GM21367 (cell line): ENCODE measurements around the gene GTF3C4.
"Not testable (repeated sequence)": the region's sequence is repeated elsewhere in the genome, so short reads cannot be mapped to it uniquely, and the experiment has no call there.

Experiments used
- ATAC-seq: cut with Tn5 transposase; IDR thresholded peaks from one replicate; pipeline ENCODE4 v1.9.1; 2021; ENCODE audit not compliant: unreplicated experiment

GTF3C4 gene

DNA sequence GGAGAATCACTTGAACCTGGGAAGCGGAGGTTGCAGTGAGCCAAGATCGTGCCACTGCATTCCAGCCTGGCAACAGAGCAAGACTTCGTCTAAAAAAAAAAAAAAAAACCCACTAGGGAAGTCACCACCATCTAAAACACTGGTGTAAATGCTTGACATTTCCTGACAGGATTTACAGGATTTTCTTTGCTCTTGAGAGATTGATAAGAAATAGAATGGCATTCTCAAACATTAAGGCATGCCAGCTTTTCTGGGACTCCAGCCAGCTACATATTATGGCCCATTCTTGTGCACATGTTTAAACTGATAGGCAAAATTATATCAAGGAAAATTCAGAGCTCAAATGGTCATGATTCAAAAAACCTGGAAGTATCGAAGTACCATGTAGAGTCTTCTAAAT is 28.7 kb downstream of the GTF3C4 start:
- ATAC-seq = no peak

DNA sequence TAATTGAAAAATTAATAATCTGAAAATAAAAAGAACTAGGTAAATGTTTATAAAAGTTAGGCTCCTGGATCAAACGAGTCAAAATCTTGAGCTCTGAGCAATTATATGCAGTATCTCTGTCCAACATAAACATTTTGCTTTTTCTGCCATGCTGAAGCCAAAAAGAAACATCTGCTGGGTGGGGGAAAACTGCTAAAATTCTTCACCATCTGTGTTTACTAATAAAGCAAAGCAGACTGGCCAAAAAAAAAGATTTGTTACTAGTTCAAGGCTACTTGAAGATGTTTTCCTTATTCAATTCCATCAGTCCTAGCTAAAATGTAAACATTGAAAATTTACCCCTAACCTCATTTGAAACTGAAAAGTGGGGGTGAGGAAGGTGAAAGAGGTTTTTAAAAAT is 29.7 kb downstream of the GTF3C4 start:
- ATAC-seq = no peak

DNA sequence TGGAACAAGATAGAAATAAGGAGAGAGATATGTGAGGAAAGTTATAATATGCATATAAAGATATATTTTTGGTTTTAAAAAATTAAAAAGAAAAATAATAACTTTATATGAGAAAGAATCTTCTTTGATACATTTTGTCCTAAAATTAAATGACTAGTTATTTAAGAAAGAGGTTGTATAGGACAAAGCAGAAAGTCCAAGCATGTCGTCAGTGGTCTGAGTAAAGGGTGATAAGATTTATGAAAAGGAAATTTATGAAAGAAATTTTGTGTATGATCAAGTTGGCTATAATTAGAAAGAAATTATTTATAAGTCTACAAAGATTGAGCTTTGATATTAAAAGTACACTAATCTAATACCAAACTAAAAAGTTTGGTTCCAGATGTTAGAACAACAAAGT is 32.0 kb downstream of the GTF3C4 start:
- no peak for ATAC-seq

DNA sequence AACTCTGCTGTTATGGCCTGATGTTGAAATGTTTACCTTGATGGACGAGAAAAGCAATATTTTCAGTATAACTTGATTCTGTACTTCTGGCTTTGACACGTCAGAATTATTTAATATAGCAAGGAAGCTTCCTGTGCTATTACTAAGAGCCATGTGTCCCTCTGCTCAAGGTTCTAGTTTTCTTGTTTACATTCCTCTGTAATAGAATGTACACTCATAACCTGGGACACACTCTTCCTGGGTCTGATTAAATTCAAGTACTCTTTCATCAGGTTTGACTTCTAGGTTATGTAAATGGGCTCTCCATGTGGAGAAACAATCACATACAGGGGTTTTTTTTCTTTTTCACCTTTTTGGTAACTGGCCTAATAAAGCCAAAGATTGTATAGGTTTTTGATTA is 33.1 kb downstream of the GTF3C4 start:
- ATAC-seq = no peak

DNA sequence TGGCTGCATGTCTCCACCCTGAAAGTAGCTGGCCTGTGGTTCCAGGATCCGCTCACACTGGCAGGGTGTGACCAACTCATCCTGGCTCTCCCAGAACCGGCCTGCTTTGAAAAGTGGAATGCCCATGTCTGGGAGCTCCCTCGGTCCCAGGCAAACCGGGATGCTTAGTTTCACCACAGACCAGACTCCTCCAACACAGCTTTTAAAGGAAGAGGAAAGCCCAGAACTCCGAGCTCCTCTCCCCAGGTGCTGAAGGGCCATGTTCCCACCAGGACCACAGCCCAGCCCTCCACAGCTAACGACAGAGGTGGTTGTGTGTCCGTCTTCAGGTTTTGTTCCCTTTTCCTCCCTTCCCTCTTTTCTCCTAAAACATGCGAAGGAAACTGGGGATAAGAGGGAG is 38.0 kb downstream of the GTF3C4 start:
- ATAC-seq = no peak

DNA sequence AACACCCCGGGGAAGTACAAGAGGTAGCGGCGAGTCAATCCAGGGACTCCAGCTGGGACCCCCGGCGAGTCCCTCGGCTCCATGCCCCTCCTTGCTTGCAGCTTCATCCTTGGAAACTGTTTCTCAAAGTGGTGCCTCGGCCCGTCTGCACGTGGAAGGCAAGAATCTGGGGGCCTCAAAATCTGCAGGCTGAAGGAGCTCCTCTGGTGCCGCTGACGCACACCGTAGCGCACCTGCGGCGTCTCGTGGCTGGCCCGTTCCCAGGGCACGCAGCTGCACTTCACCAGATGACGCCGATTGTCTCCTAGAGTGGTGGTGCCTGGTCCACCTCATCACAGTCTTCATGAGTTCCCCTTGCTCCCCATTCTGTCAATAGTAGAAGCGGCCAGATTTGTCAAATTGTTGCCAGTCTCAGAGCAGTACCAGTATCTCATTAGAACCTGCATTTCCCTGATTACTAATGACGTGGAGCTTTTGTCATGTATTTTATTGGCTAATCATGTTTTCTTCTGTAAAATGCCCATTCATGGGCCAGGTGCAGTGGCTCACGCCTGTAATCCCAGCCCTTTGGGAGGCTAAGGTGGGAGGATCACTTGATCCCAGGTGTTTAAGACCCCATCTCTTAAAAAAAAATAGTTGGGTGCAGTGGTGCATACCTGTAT is 38.6 kb downstream of the GTF3C4 start:
- no peak for ATAC-seq

DNA sequence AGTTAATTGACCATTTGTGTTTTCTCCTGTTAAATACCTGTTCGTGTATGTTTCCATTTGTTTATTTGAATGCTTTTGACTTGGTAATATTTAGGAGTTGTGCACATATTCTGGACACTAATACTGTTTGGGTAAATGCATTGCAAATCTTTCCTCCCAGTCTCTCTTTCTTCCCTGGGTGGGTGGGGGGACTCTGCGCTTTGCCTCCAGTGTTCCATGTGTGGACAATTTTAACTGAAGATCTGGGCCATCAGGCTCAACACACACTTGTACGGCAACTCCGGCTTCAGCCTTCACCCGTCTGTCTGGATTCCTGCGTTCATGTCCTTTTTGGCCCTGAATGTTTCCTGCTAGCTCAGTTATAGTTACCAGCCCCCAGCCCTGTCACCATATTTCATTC is 40.1 kb downstream of the GTF3C4 start:
- no peak for ATAC-seq

DNA sequence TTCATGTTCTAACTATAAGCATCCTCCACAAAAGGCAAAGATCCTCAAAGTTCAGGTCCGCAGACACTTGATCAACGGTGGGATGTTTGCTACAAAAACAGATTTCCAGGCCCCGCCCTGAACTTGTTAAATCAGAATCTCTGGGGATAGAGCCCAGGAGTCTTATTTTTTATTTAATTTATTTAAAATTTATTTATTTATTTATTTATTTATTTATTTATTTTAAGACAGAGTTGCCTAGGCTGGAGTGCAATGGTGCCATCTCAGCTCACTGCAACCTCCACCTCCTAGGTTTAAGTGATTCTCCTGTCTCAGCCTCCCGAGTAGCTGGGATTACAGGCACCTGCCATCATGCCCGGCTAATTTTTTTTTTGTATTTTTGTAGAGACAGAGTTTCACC is 40.9 kb downstream of the GTF3C4 start:
- ATAC-seq = not testable (repeated sequence)

DNA sequence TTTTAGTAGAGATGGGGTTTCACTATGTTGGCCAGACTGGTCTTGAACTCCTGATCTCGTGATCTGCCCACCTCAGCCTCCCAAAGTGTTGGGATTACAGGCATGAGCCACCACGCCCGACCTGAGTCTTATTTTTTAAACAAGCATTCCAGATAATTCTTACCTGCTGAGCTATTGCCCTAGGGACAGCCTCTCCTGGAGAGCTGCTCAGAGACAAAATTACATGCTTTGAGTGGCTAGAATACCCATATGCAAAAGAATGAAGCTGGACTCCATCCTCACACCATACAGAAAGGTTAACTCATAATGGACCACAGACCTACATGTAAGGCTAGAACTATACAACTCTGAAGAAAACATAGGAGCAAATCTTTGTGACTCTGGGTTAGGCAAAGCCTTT is 41.6 kb downstream of the GTF3C4 start:
- no peak for ATAC-seq

DNA sequence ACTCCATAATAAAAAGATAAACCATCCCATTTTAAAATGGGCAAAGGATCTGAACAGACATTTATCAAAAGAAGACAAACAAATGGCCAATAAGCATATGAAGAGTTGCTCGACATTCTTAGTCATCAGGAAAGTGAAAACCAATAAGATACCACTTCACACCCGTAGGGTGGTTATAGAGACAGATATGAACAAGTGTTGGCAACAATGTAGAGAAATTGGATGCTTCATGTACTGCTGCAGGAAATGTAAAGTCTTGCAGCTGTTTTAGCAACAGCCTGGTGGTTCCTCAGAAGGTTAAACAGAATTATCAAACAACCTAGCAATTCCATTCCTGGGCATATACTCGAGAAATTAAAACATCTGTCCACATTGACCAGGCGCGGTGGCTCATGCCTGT is 42.5 kb downstream of the GTF3C4 start:
- no peak for ATAC-seq

DNA sequence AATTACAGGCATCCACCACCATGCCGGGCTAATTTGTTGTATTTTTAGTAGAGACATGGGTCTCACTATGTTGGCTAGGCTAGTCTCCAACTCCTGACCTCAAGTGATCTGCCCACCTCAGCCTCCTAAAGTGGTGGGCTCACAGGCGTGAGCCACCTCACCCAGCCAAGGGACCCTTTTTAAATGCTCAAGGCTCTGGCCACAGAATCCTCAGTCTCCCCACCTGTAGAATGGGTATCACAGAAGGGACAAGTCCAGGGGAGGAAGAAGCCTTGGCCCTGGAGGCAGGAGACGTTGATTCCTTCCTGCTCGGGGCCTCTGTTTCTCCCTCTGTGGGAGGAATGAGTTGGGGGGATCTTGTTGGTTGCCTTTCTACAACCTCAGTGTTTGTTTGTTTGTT is 45.7 kb downstream of the GTF3C4 start:
- ATAC-seq = no peak

DNA sequence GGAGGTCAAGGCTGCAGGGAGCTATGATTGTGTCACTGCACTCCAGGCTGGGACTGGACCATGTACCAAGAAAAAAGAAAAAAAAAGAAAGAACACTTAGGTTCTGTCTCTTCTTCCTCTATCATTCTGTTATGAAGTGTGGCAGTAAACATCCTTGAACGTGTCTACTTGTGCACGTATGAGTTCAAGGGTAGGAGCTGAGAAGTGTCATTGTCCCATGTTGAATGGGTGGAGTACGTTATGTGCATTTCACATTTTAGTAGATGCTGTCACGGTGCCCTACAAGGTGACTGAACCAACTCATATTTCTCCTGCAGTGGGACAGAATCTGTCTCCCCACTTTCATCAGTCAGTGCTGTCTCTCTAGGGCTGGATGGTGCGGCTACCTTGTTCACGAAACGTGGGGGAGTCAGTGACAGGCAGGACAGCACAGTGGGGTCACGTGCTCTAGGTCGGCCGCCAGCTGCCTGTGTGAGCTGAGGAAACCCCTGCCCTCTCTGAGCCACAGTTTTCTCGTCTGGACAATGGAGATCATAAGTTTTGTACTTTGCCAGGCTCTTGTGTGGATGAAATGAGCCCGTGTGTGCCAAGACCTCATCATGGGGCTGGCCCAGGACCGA is 47.2 kb downstream of the GTF3C4 start:
- no peak for ATAC-seq

DNA sequence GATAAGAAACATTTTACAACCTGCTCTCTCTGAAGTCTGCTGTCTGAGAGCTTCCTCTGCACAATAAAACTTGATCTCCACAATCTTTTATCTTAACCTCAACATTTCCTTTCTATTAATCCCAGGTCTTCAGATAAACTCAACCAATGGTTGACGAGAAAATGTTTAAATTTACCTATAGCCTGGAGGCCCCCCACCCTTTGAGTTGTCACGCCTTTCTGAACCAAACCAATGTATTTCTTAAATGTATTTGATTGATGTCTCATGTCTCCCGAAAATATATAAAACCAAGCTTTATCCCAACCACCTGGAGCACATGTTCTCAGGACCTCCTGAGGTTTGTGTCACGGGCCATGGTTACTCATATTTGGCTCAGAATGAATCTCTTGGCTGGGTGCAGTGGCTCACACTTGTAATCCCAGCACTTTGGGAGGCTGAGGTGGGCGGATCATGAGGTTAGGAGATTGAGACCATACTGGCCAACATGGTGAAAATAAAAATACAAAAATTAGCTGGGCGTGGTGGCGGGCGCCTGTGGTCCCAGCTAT is 48.2 kb downstream of the GTF3C4 start:
- ATAC-seq = not testable (repeated sequence)

DNA sequence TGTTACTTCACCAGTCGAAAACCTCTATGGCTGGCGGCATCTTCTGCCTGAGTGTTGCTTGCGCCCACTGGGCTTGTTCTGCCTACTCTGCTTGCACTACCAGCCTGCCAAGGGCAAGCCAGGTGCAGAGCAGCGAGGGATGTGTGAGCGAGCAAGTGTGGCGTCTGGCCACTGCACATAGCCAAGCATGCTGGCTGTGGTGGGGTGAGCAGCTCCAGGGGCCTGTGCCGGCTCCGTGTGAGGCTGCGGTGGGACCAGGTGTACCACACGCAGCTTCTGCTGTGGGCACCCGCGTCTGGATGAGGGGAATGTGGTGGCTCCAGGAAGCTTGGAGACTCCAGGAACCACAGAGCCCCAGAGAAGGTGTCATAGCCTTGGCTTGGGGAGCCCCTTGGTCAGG is 51.4 kb downstream of the GTF3C4 start:
- no peak for ATAC-seq

DNA sequence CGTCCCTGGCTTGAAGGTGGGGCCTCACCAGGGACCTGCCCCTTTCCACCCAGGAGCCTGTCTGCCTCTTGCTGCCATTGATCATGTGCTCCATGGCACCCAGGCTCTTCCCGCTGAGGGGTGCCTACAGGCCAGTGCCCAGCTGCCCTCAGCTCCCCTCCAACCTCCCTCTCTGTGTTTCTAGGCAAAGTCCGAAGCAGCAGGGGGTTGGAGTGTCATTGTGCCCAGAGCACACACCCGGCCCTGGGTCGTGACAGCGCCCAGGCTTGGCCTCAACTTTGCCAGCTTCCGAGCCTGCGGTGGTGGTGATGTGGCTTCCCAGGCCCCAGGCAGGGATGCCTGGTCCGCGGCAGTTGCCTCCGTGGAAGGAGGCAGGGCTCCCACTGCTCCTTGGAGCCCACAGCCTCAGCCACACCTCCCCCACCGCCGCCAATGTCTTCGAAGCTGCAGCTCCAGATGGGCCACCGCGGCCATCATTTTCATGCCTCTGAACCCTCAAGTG is 52.4 kb downstream of the GTF3C4 start:
- no peak for ATAC-seq

DNA sequence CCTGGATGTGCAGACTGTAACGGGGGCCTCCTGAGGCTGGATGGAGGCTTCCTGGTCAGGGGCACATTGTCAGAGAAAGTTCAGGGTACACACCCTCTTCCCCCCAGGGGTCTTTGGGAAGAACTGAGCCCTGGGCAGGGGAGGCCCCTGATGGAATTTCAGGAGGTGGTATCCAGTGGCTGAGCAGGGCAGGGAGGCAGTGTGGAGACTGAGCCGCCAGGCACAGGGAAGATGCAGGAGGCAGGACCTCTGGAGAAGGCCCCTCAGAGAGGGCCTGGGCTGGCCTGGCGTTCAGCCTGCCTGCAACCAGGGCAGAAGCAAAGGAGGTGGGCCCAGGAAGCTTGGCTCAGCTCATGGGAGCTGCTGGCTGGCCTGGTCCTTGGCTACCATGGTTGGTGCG is 53.5 kb downstream of the GTF3C4 start:
- ATAC-seq = no peak

DNA sequence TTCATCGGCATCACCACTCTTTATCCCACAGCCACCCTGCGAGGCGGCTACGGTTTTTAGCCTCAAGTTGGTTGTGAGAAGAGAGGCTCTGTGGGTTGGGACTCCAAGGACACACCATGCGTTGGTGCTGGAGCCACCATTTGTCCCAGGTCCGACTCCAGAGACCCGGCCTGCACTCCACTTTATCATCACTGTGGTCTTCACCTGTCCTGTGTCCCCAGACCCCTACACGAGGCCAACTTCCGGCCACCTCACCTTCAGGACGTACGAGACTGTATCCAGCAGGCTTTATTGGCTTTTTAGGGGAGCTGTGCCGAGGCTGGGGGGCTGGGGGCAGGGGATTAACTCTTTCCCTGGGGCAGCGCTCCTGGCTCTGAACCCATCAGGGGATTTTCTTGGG is 55.0 kb downstream of the GTF3C4 start:
- no peak for ATAC-seq

DNA sequence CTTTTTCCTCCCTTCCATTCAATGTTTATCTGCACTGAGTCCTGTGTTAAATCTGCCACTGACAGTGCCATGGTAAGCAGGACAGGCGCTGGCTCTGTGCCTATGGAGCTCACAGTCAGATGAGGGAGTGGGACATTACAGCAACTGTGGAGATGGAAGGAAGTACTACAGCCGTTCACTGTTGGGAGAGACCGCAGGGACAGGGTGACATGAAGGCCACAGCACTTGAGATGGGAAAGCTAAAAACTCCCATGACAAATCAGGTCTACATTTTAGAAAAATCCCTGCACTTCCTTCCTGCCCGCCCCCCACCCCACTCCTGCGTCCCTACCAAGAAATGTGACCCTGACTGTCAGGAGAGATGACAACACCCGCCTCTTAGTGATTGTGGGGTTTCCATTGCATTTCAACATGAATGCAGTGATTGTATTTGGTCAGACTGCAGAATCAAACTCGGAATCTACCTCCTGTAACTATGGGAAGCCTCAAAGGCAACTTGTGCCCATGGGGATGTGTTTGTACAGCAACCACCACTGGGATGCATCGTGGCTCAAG is 56.4 kb downstream of the GTF3C4 start:
- ATAC-seq = no peak

DNA sequence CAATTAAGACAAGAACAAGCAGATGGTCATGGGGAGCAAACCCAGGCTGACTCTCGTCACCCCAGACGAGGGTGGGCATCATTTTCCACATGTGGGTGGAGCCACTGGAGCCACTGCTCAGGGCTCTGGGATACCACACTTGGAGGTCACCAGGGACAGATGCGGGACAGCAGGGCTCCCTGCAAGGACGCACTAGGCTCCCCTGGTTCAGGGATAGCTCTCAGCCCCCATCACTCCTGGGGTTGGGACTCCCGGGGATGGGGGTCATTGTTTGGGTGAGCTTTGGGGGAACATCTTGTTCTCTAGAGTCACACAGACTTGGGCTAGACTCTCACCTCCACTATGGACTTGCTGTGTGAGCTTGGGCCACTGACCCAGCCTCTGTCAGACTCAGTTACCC is 57.8 kb downstream of the GTF3C4 start:
- ATAC-seq = no peak

DNA sequence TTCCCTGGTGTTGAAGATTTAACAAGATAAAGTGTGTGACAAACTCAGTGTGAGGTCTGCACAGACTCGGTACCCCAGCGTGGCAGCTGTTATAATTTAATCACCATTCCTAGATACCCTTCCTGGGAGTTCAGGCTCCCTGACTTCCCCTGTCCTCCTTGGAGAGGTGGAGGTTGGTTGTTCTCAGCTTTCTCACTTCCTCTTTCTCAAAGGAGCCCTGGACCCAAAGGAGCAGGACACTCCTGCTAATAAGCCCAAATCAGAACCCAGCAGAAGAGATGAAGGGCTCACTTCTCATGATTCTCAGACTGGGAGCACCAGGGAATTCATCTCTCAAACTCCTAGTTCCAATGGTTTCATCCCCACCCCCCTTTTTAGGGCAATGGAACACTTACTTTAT is 58.2 kb downstream of the GTF3C4 start:
- no peak for ATAC-seq

DNA sequence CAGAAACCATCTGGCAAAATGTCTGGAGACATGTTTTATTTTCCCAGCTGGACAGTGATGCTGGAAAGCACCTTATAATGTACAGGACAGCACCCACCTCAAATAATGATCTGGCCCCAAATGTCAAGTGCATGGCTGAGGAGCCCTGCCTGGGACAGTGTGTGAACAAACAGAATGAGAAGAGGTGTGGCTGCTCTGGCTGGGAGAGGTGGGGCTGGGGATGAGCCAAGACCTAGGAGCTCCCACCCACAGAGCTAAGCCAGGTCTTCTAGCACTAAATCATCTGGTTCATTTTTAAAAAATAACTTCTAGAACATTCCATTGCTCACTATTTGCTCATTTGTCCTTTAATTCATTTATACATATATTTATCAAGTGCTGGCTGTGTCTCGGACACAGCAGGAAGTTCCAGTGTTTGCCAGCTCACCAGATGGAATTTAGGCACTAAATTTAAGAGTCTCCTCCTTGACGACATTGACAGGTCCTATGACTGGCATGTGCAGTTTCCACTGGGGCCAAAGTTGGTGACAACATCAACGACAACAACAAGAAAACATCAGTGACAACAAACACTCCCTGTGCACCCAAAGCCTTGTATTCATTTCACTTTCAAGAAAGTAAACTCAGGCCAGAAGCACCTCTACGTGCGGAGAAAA is 59.1 kb downstream of the GTF3C4 start:
- no peak for ATAC-seq
